Smooth muscle cell (in vitro differentiated cells): ENCODE results near the gene PCGF3. TPM values are rescaled to one million over a fixed set of nuclear protein-coding genes. Genes with fewer than 3 reads are reported as not detected.

ENCODE experiments used
- DNase-seq: peaks from one replicate; lab custom pipeline; 2025; ENCODE audit not compliant: unreplicated experiment; lab: John Stamatoyannopoulos, UW
- H2AFZ ChIP-seq: fragments of 200-600 bp; sonication (generic); 2 replicates; pipeline ENCODE4 v1.6.0; 2016; ENCODE audit warnings: antibody characterized with exemption, low read depth, mild to moderate bottlenecking
- H3F3A ChIP-seq: fragments of 200-600 bp; sonication (generic); 2 replicates; pipeline ENCODE4 v1.6.0; 2017; ENCODE audit warnings: antibody characterized with exemption, low read depth
- H3K27ac ChIP-seq: fragments of 200-600 bp; sonication (generic); 2 replicates; pipeline ENCODE4 v1.5.1; 2016; ENCODE audit warnings: low read depth, mild to moderate bottlenecking
- H3K27me3 ChIP-seq: fragments of 200-600 bp; sonication (generic); 2 replicates; pipeline ENCODE4 v1.6.1; 2016; ENCODE audit warnings: low read depth, mild to moderate bottlenecking
- H3K36me3 ChIP-seq: fragments of 200-600 bp; sonication (generic); 2 replicates; pipeline ENCODE4 v1.5.1; 2016; ENCODE audit warnings: low read depth
- H3K4me1 ChIP-seq: fragments of 200-600 bp; sonication (generic); 2 replicates; pipeline ENCODE4 v1.5.1; 2016; ENCODE audit warnings: low read depth
- H3K4me2 ChIP-seq: fragments of 200-600 bp; sonication (generic); 2 replicates; pipeline ENCODE4 v1.6.0; 2016; ENCODE audit warnings: mild to moderate bottlenecking
- H3K4me3 ChIP-seq: fragments of 200-600 bp; sonication (generic); 2 replicates; pipeline ENCODE4 v1.5.1; 2016; ENCODE audit warnings: mild to moderate bottlenecking
- H3K79me2 ChIP-seq: fragments of 200-600 bp; sonication (generic); 2 replicates; pipeline ENCODE4 v1.6.0; 2016; ENCODE audit warnings: low read depth, mild to moderate bottlenecking
- H3K9ac ChIP-seq: fragments of 200-600 bp; sonication (generic); 2 replicates; pipeline ENCODE4 v1.6.0; 2016; ENCODE audit warnings: low read depth
- H3K9me3 ChIP-seq: fragments of 200-600 bp; sonication (generic); replicated peaks from 2 replicates; pipeline ENCODE4 v1.5.1; 2016; ENCODE audit warnings: low read depth
- H4K20me1 ChIP-seq: fragments of 200-600 bp; sonication (generic); 2 replicates; pipeline ENCODE4 v1.6.0; 2016; ENCODE audit warnings: low read depth
- CTCF ChIP-seq: fragments of 200-600 bp; sonication (generic); IDR thresholded peaks from 2 replicates; pipeline ENCODE4 v1.5.1; 2017; ENCODE audit warnings: borderline replicate concordance, mild to moderate bottlenecking, antibody characterized with exemption; ENCODE audit not compliant: insufficient read depth, poor library complexity, severe bottlenecking
- WGBS: methylation state at CpG from one replicate; pipeline ENCODE4 v1.1.7; 2016; ENCODE audit warnings: low lambda C conversion rate; 5-methylcytosine and 5-hydroxymethylcytosine counted together
- polyA plus RNA-seq: library from polyadenylated mRNA; unstranded; fragments of >200 nt; fragmentation: Nextera tagmentation; extraction: Ambion mirVana; gene quantifications from 2 replicates; pipeline ENCODE4 v1.2.1, GENCODE V29; 2016
- total RNA-seq: library from RNA; depleted of rRNA; stranded (reverse); fragments of >200 nt; gene quantifications from 2 replicates; pipeline ENCODE4 v1.2.3, GENCODE V29; 2014

PCGF3 gene
- total and polyA plus RNA-seq, 2 experiments from 2014 or later = 29.6 to 45.4 TPM

- H3K9ac ChIP-seq = no peak overlapping the region
- H3K4me2 ChIP-seq = peak overlapping the region; percentile 98
- H3K4me3 ChIP-seq = peak overlapping the region; percentile 60
- no peaks in the 10 kb centered on the region for H4K20me1 ChIP-seq
- no peaks in the 10 kb centered on the region for H3K9me3 ChIP-seq
- peak overlapping the region; percentile 69 for H2AFZ ChIP-seq
- H3K36me3 ChIP-seq = no peaks in the 10 kb centered on the region
- H3F3A ChIP-seq = no peaks in the 10 kb centered on the region
- 60% methylated on average over 17 of the region's 17 CpGs for WGBS
- no peak for TF ChIP-seq CTCF
- H3K27me3 ChIP-seq = no peaks in the 10 kb centered on the region
- peak overlapping the region; percentile 35 for H3K27ac ChIP-seq
- no peaks in the 10 kb centered on the region for H3K79me2 ChIP-seq
- H3K4me1 ChIP-seq = peaks cover 6% of the 10 kb centered on the region
- no peak for DNase-seq
Observed at GRCh38 chr4:680551-680927, 25.1 kb upstream of the PCGF3 start.

DNA sequence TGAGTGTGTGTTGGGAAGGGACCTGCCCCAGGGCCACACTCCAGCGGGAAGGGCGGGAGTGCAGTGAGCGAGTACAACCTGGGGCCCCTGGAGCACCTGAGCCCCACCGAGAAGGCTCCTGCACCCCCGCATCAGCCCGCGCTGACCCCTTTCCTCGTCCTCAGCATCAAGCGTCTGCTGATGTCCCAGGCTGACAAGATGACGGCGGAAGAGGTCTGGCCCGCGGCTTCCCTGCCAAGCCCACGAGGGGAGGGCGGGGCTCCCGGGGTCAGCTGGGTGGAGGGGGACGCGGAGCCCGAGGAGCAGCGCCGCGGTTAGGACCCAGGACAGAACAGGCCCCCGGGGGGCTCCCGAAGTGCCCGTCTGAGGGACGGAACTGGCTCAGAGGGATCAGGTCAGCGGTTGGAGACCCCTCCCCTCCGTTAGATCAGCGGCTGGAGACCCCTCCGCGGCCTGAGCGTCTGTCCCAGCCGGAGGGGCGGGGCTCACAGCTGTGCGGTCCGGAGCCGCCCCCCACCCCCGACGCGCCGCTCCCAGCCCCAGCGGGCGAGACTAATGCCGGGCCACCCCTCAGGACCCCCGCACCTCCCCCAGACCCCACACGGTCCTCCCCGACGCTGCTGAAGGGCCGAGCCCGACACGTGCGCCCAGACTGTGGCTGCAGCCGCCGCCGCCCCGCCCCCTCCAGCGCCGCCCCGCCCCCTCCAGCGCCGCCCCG, 24.5 kb upstream of the PCGF3 start:
- 5% methylated on average over 17 of the region's 62 CpGs for WGBS
- H2AFZ ChIP-seq = peak overlapping the region; percentile 69
- H3K79me2 ChIP-seq = peaks cover 4% of the 10 kb centered on the region
- peak overlapping the region; percentile 35 for H3K27ac ChIP-seq
- H3F3A ChIP-seq = no peaks in the 10 kb centered on the region
- H3K36me3 ChIP-seq = no peaks in the 10 kb centered on the region
- peak overlapping the region; percentile 60 for H3K4me3 ChIP-seq
- H3K9ac ChIP-seq = no peak overlapping the region
- TF ChIP-seq CTCF = no peak
- peaks cover 5% of the 10 kb centered on the region for H3K4me1 ChIP-seq
- no peaks in the 10 kb centered on the region for H3K27me3 ChIP-seq
- peak; percentile 28 for DNase-seq
- no peaks in the 10 kb centered on the region for H4K20me1 ChIP-seq
- no peaks in the 10 kb centered on the region for H3K9me3 ChIP-seq
- peak overlapping the region; percentile 98 for H3K4me2 ChIP-seq

GRCh38 chr4:681736-682451, 23.7 kb upstream of the PCGF3 start:
- DNase-seq = no peak
- TF ChIP-seq CTCF = no peak
- peaks cover 5% of the 10 kb centered on the region for H3K4me1 ChIP-seq
- WGBS = 84% methylated on average over 28 of the region's 58 CpGs
- no peaks in the 10 kb centered on the region for H3K36me3 ChIP-seq
- no peak overlapping the region for H3K9ac ChIP-seq
- no peaks in the 10 kb centered on the region for H3F3A ChIP-seq
- no peak overlapping the region for H2AFZ ChIP-seq
- H3K9me3 ChIP-seq = no peaks in the 10 kb centered on the region
- H3K4me3 ChIP-seq = no peak overlapping the region
- H3K4me2 ChIP-seq = no peak overlapping the region
- no peak overlapping the region for H3K27ac ChIP-seq
- H4K20me1 ChIP-seq = no peaks in the 10 kb centered on the region
- peaks cover 8% of the 10 kb centered on the region for H3K79me2 ChIP-seq
- no peaks in the 10 kb centered on the region for H3K27me3 ChIP-seq
